Prostate gland (tissue), 2 donors: ENCODE data around the gene ZNF710. TPM values are rescaled to one million over a fixed set of nuclear protein-coding genes. Genes with fewer than 3 reads are reported as not detected.

Experiments used
- DNase-seq: peaks from one replicate; pipeline ENCODE4 v3.0.0-alpha.2; 2019; ENCODE audit warnings: low spot score
- H3K27ac ChIP-seq, 2 donors: fragments of 200-600 bp; sonication (generic); 2 replicates each; pipeline ENCODE4 v1.5.1; 2017 to 2019
- H3K27me3 ChIP-seq: fragments of 200-600 bp; sonication (generic); replicated peaks from 2 replicates; pipeline ENCODE4 v1.5.1; 2019; ENCODE audit not compliant: insufficient read depth
- H3K36me3 ChIP-seq, 2 donors: fragments of 200-600 bp; sonication (generic); 1 replicate in 1 of 2; 2 replicates in 1 of 2; pipeline versions ENCODE4 v1.5.1 to v1.8.1; 2017 to 2019
- H3K4me1 ChIP-seq: fragments of 200-600 bp; sonication (generic); replicated peaks from 2 replicates; pipeline ENCODE4 v1.5.1; 2019
- H3K4me3 ChIP-seq, 2 donors: fragments of 200-600 bp; sonication (generic); 2 replicates each; pipeline ENCODE4 v1.5.1; 2017 to 2019
- H3K9me3 ChIP-seq: fragments of 200-600 bp; sonication (generic); 2 replicates; pipeline ENCODE4 v1.5.1; 2017
- CTCF ChIP-seq, 4 experiments: fragments of 200-600 bp in 2 of 4; fragments of 450-650 bp in 2 of 4; sonication (generic) in 2 of 4; IDR thresholded peaks; 1 replicate in 3 of 4; 2 replicates in 1 of 4; pipeline ENCODE4 v1.5.1; 2016 to 2019; ENCODE audit warnings: antibody characterized with exemption in 4 of 4, mild to moderate bottlenecking in 2 of 4, moderate library complexity in 2 of 4
- POLR2A ChIP-seq: fragments of 450-650 bp; IDR thresholded peaks from one replicate; pipeline ENCODE4 v1.6.1; 2016; ENCODE audit warnings: antibody characterized with exemption, mild to moderate bottlenecking
- POLR2AphosphoS5 ChIP-seq: sonication (generic); formaldehyde crosslinking; IDR thresholded peaks from one replicate; pipeline ENCODE4 v1.6.1; 2017; ENCODE audit warnings: antibody characterized with exemption
- WGBS: methylation state at CpG from one replicate; pipeline ENCODE4 v1.1.5; 2018; 5-methylcytosine and 5-hydroxymethylcytosine counted together
- intact Hi-C: fragments of 100-400 bp; cut with DNase I; formaldehyde crosslinking; loops from one replicate; pipeline ENCODE4 v1.14.2; 2022
- total RNA-seq, 2 donors: library from RNA; depleted of rRNA; stranded (reverse); fragments of >200 nt; gene quantifications; one replicate each; pipeline ENCODE4 v1.1.0, GENCODE V29; 2016

The ZNF710 gene
- total RNA-seq, 2 donors from 2014 or later = 13.6 to 18.0 TPM

- 84% methylated on average over 10 of the region's 10 CpGs for WGBS
- Histone ChIP-seq H3K4me1 (peaks cover 26% of the 10 kb centered on the region), H3K4me3 (no peak overlapping the region), H3K36me3 (no peaks in the 10 kb centered on the region), H3K27me3 (no peaks in the 10 kb centered on the region), H3K27ac (peak overlapping the region; percentile 92 to 99), H3K9me3 (no peaks in the 10 kb centered on the region)
- TF ChIP-seq POLR2A = no peak
- TF ChIP-seq POLR2AphosphoS5 = no peak
- TF ChIP-seq CTCF (IDR thresholded peaks at IDR 0.05) = no peak
- intact Hi-C loops = no loop called here
- no peak for DNase-seq
These were observed 98.1 kb downstream of the ZNF710 start for GRCh38 chr15:90099072-90099867.

GRCh38 chr15:90099868-90100831 lies 99.0 kb downstream of the ZNF710 start:
- no peaks in the 10 kb centered on the region for H3K9me3 ChIP-seq
- 35% methylated on average over 11 of the region's 11 CpGs for WGBS
- no peaks in the 10 kb centered on the region for H3K27me3 ChIP-seq
- intact Hi-C loops = loop anchor here (5.0 kb wide), 1 partner anchor 52 kb away; no protein-coding TSS in a partner anchor
- no peak for TF ChIP-seq POLR2AphosphoS5
- no peak for TF ChIP-seq POLR2A
- no peak for TF ChIP-seq CTCF (IDR thresholded peaks at IDR 0.05)
- H3K27ac ChIP-seq = peak overlapping the region; percentile 92 to 99
- H3K4me1 ChIP-seq = peaks cover 32% of the 10 kb centered on the region
- peak; percentile 81 for DNase-seq
- H3K4me3 ChIP-seq = peak overlapping the region in 1 of 2 donors; percentile 99
- H3K36me3 ChIP-seq = no peaks in the 10 kb centered on the region

DNA sequence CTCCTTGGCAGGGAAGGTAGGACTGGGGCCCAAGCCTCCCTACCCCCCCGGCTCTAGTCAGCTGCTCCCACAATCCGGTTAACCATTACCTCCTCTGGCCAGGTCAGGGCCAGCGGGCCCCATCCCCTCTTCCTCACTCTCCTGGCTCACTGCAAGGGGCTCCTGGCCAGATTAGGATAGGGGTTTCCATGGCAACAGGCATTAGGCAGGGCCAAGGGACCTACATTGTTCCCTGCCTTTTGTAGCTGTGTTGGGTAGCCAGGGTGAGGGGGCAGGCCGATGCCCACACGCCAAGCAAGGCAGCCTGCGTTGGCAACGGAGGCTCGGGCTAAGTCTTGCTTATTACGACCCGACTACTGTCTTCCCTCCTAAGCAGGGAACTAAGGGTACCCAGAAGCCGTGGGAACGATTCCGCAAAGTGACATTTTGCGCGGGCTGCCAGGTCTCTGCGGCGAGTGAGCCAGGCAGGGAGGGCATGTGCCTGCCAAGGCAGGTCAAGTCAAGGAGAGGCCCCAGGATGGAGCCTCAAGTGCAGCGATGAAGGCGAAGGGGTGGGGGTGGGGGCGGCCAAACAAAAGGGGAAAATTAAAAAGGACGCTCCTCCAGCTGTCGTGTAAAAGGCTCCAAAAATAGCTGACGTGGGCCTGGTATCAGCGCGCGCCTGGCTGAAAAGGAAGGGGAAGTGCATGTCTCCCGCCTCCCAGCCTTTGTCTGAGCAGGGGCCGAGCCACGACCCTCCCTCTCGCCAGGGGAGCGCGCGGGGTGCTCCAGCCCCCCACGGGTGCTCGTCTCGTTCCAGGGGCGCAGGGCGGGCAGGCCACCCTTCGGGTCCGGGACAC lies 100.2 kb downstream of the ZNF710 start:
- no peak for TF ChIP-seq POLR2A
- peak; percentile 10 for TF ChIP-seq POLR2AphosphoS5
- no peak for TF ChIP-seq CTCF (IDR thresholded peaks at IDR 0.05)
- Histone ChIP-seq H3K4me3 (peak overlapping the region; percentile 96 to 99), H3K27ac (peak overlapping the region; percentile 92 to 99), H3K36me3 (no peaks in the 10 kb centered on the region), H3K9me3 (no peaks in the 10 kb centered on the region), H3K27me3 (no peaks in the 10 kb centered on the region), H3K4me1 (peaks cover 27% of the 10 kb centered on the region)
- intact Hi-C loops = loop anchor here (5.0 kb wide), 1 partner anchor 51 kb away; no protein-coding TSS in a partner anchor
- DNase-seq = peak; percentile 38
- 3% methylated on average over 28 of the region's 40 CpGs for WGBS

GRCh38 chr15:90101969-90102890 lies 101.1 kb downstream of the ZNF710 start, which contains the start of gene IDH2:
TSS of gene IDH2 (minus strand) at chr15:90102468. CDS start at chr15:90102390, 78 bp downstream.
- Histone ChIP-seq H3K27me3 (no peaks in the 10 kb centered on the region), H3K4me3 (peak within 1 kb of the TSS; percentile 96 to 99), H3K9me3 (no peaks in the 10 kb centered on the region), H3K4me1 (peaks cover 27% of the 10 kb centered on the region), H3K36me3 (no peaks in the 10 kb centered on the region), H3K27ac (peak within 1 kb of the TSS; percentile 92 to 99)
- TF ChIP-seq POLR2A (peak; percentile 96), POLR2AphosphoS5 (peak; percentile 57), CTCF (IDR thresholded peaks at IDR 0.05) (peak in 2 of 4 experiments; percentile 14 to 36)
- under 1% methylated on average over 94 of the region's 104 CpGs for WGBS
- intact Hi-C loops = loop anchor here (5.0 kb wide), 1 partner anchor 50 kb away; no protein-coding TSS in a partner anchor
- DNase-seq = peak; percentile 82
